Measurements from ENCODE around the gene CSTPP1.
"Not testable (repeated sequence)": the region's sequence is repeated elsewhere in the genome, so short reads cannot be mapped to it uniquely, and the experiment has no call there.

Gene CSTPP1

GRCh38 chr11:47106798-47107411 is 170.3 kb downstream of the CSTPP1 start:
- DNase-seq = no peak

- DNase-seq = no peak
These were observed 171.2 kb downstream of the CSTPP1 start for GRCh38 chr11:47107744-47108143.

GRCh38 chr11:47108214-47108613 is 171.7 kb downstream of the CSTPP1 start:
- peak; percentile 5 for DNase-seq

- DNase-seq = no peak
These were observed 172.6 kb downstream of the CSTPP1 start for GRCh38 chr11:47109051-47109726.

- no peak for DNase-seq
These were observed 173.2 kb downstream of the CSTPP1 start for GRCh38 chr11:47109727-47110246.

GRCh38 chr11:47111318-47111804 is 174.8 kb downstream of the CSTPP1 start:
- DNase-seq = no peak

- not testable (repeated sequence) for DNase-seq
These were observed 176.4 kb downstream of the CSTPP1 start for GRCh38 chr11:47112941-47113340.

GRCh38 chr11:47118958-47119688 is 182.6 kb downstream of the CSTPP1 start:
- DNase-seq = not testable (repeated sequence)

GRCh38 chr11:47121056-47121455 is 184.5 kb downstream of the CSTPP1 start:
- DNase-seq = no peak

- DNase-seq = no peak
These were observed 185.2 kb downstream of the CSTPP1 start for GRCh38 chr11:47121731-47122130.

- DNase-seq = no peak
These were observed 186.5 kb downstream of the CSTPP1 start for GRCh38 chr11:47123094-47123493.

- no peak for DNase-seq
These were observed 188.1 kb downstream of the CSTPP1 start for GRCh38 chr11:47124675-47125074.

GRCh38 chr11:47125083-47125482 is 188.5 kb downstream of the CSTPP1 start:
- DNase-seq = no peak

GRCh38 chr11:47127213-47127612 is 190.7 kb downstream of the CSTPP1 start:
- no peak for DNase-seq

GRCh38 chr11:47130543-47130942 is 194.0 kb downstream of the CSTPP1 start:
- no peak for DNase-seq

GRCh38 chr11:47131136-47131535 is 194.6 kb downstream of the CSTPP1 start:
- no peak for DNase-seq

- no peak for DNase-seq
These were observed 195.9 kb downstream of the CSTPP1 start for GRCh38 chr11:47132490-47132889.

GRCh38 chr11:47132981-47133380 is 196.4 kb downstream of the CSTPP1 start:
- DNase-seq = no peak

- no peak for DNase-seq
These were observed 199.8 kb downstream of the CSTPP1 start for GRCh38 chr11:47136327-47136726.

- no peak for DNase-seq
These were observed 200.4 kb downstream of the CSTPP1 start for GRCh38 chr11:47136921-47137320.

- no peak for DNase-seq
These were observed 200.9 kb downstream of the CSTPP1 start for GRCh38 chr11:47137476-47137875.

GRCh38 chr11:47139878-47140277 is 203.3 kb downstream of the CSTPP1 start:
- no peak for DNase-seq

GRCh38 chr11:47143322-47143721 is 206.8 kb downstream of the CSTPP1 start:
- peak; percentile 46 for DNase-seq

GRCh38 chr11:47144541-47144940 is 208.0 kb downstream of the CSTPP1 start:
- DNase-seq = no peak
